Stimulated activated CD4-positive, alpha-beta T cell treated with anti-CD3 and anti-CD28 coated beads, Interleukin-12 subunit alpha, Interleukin-12 subunit beta, amount 100 ng/mL, for 24 hours (primary cell): ENCODE data around the gene RACGAP1.

Experiments
- DNase-seq, 2 experiments: peaks; one replicate each; pipeline ENCODE4 v3.0.0-alpha.2; 2020; ENCODE audit warnings: low read depth in 2 of 2

Gene RACGAP1

GRCh38 chr12:49968471-49968870, 56.8 kb downstream of the RACGAP1 start:
- no peak for DNase-seq

- no peak for DNase-seq
Measured at GRCh38 chr12:49967777-49968250, 57.5 kb downstream of the RACGAP1 start.

- DNase-seq = peak; percentile 83 to 96
Measured at GRCh38 chr12:49967042-49967776, 58.1 kb downstream of the RACGAP1 start.

- no peak for DNase-seq
Measured at GRCh38 chr12:49966511-49967041, 58.7 kb downstream of the RACGAP1 start.

GRCh38 chr12:49965836-49966235, 59.5 kb downstream of the RACGAP1 start:
- no peak for DNase-seq

- no peak for DNase-seq
Measured at GRCh38 chr12:49964849-49965624, 60.3 kb downstream of the RACGAP1 start.

GRCh38 chr12:49963976-49964815, 61.1 kb downstream of the RACGAP1 start:
- no peak for DNase-seq

GRCh38 chr12:49962861-49963765, 62.2 kb downstream of the RACGAP1 start:
- no peak for DNase-seq

GRCh38 chr12:49961993-49962764, 63.1 kb downstream of the RACGAP1 start:
- no peak for DNase-seq

- DNase-seq = no peak
Measured at GRCh38 chr12:49961111-49961922, 64.0 kb downstream of the RACGAP1 start, which contains the start of gene AQP5. Gene AQP5 (plus strand): TSS chr12:49961872. CDS start chr12:49962018, 146 bp downstream.

GRCh38 chr12:49960474-49961110, 64.7 kb downstream of the RACGAP1 start:
- no peak for DNase-seq

GRCh38 chr12:49959685-49960473, 65.4 kb downstream of the RACGAP1 start:
- DNase-seq = no peak

- DNase-seq = no peak
Measured at GRCh38 chr12:49957570-49957967, 67.7 kb downstream of the RACGAP1 start.

- DNase-seq = no peak
Measured at GRCh38 chr12:49956663-49957569, 68.4 kb downstream of the RACGAP1 start.

- DNase-seq = no peak
Measured at GRCh38 chr12:49955899-49956662, 69.2 kb downstream of the RACGAP1 start.
